CD4-positive, alpha-beta T cell treated with Interleukin-15 for 4 hours (primary cell): ENCODE measurements around the gene CLCN5.

ENCODE experiments used
- DNase-seq: peaks from one replicate; pipeline ENCODE4 v3.0.0-alpha.2; 2020; ENCODE audit warnings: low spot score

The CLCN5 gene

DNA sequence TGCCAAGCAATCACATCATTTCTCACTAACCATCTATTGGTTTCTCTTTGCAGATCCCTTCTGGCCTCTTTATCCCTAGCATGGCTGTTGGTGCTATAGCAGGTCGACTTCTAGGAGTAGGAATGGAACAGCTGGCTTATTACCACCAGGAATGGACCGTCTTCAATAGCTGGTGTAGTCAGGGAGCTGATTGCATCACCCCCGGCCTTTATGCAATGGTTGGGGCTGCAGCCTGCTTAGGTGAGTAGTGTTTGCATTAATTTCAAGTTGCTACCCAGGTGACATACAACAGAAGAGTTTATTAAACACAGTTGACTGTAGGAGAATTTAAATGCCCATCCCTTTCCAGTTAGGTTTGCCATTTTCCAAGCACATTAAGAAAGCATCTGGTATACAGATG lies 166.2 kb downstream of the CLCN5 start:
- DNase-seq, result no peak

DNA sequence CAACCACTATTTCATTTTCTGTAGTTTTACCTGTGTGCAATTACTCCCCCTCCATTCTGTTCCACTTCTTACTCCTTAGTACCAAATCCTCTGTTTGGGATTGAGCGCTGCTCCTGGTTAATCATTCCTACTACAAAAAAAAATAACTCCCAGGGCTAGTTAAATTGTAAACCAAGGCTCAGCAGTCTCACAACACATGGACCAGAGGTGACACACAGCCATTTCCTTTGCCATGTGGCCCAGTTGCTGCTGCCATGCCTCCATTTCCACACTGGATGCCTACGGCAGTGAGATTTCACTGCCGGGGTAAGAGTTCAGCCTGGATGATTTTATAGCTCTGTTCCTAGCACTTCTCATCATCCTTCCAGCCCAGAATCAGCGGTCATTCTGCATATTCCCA lies 171.2 kb downstream of the CLCN5 start:
- DNase-seq, result no peak

DNA sequence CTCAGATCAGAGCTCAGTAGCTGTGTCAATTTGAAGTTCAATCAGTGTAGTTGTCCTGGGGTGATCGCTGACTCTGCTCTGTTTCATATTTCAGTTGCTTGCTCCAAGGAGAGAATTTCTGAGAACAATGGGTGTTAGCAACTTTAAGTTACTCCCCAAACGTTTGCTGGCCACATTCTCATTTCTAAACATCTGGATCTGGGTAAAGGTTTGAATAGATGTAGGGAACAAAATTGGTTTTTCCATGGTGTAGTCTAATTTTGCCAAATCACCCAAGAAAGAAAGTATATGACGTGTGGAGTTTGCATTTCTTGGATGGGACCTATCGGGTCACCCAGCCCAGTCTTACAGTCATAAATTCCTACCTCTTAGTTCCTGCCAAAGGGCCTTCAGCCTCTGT lies 174.7 kb downstream of the CLCN5 start:
- no peak for DNase-seq

DNA sequence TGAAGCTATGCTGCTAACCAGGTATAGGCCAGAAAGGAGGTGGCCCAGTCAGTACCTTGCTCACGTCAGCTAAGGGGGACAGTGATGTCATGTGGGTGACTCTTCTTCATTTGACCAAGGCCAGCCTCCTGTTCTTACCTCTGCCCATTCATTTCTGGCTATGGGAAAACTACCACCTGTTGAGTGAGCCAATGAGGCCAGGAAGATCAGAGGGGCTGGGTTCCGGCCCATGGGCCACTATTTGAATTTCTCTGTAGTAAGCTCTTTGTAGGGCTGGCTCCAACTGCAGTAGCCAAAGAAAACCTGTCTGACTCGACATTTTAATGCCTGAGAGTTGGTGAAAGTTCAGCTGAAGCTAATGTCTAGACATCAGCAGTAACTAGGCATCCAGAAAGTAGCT lies 175.8 kb downstream of the CLCN5 start:
- no peak for DNase-seq

DNA sequence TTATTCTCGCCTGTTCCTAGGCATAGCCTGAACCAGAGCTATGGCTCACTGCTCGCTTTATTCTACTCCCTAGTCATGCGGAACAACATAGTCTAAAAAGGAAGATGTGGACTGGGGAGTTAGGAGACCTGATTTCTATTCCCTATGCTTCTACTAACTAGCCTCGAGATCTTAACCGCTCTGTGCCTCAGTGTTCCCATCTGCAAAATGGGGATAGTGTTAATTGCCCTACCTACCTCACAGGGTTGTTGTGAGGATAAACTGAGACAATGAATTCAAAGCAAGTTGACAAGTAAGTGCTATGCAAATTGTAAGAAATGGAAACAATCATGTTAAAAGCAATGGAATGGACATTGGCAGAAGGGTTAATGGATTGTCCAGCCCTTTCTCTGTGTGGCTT lies 176.4 kb downstream of the CLCN5 start:
- no peak for DNase-seq

DNA sequence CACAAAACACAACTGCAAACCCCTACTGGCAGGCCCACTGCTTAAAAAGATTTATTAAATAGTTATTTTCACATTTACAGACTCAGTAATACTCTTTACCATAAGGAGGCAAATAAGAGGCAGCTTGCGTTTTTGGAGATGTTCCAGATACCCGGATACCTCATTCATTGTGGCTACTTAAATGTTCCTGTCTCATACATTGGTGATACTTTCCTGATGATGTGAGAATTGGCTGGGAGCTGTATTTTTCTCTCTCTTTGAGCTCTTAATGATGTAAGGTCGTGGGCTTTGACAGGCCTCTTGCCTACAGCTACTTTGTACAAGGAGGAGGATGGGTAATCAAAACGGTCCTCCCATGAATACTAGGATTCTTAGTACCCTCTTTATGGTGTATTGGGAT lies 176.9 kb downstream of the CLCN5 start:
- DNase-seq, result no peak

GRCh38 chrX:50100188-50100587 lies 177.8 kb downstream of the CLCN5 start:
- DNase-seq, result no peak

DNA sequence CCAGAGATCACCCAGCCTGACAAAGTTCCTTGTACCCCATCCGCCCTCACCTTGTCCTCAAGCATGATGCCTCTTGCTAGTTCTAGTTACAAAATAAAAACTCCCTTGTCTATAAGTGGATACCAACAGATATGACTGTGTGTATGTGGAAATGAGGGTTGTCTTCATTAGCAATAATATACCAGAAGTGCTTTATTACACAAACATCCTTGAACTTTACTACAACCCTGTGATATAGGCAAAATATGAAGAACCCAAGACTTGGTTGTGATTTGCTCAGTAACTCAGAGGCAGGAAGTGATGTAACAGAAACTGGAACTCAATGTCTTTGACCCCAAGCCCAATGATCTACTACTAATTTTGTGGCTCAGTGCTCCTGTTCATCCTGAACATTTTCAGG lies 180.8 kb downstream of the CLCN5 start:
- DNase-seq, result no peak

DNA sequence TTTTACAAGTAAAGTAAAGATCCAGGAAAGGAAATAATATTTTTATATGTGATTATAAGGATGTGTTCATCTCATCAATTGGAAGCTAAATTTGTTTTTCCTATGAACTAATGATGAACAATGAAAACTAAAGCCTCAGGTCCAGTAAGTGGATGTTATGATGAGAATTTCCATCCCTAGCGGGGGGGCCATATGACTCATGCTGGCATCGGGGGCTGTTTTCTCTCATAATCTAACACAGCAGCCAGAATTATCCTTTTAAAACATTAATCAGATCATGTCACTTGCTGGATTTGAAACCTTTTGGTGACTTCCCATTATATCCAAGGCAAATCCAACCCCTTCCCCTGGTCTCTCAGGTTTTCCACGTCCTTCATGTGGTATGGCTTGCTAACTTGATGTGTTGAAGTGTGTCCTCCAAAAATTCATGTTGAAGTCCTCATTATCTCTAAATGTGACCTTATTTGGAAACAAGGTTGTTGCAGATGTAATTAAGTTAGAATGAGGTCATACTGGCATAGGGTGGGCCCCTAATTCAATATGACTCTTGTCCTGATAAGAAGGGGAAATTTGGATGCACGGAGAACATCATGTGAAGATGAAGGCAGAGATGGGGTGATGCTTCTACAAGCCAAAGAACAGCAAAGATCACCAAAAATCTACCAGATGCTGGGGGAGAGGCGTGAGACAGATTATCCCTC lies 181.6 kb downstream of the CLCN5 start:
- no peak for DNase-seq

- no peak for DNase-seq
Measured at GRCh38 chrX:50106051-50106675, 183.8 kb downstream of the CLCN5 start.

DNA sequence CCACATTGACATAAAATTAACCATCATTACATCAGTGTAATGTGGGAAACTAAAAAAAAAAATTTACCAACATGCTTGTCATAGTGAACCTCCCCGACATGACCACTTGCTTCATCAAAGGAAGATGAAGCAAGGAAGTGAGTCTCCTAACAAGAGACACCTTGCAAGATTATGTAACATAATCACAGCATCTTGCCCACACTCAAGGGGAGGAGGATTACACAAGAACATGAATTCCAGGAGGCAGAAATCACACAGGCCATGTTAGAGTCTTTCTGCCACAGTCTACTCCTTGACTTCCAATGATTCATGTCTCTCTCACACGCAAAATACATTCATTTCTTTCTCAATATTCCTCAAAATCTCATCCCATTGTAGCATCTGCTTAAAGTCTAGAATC lies 185.1 kb downstream of the CLCN5 start:
- no peak for DNase-seq

- DNase-seq, result no peak
Measured at GRCh38 chrX:50108264-50108663, 185.9 kb downstream of the CLCN5 start.

GRCh38 chrX:50111742-50112141 lies 189.3 kb downstream of the CLCN5 start:
- DNase-seq, result no peak

GRCh38 chrX:50114113-50114512 lies 191.7 kb downstream of the CLCN5 start:
- no peak for DNase-seq

- no peak for DNase-seq
Measured at GRCh38 chrX:50115973-50116372, 193.6 kb downstream of the CLCN5 start.

- no peak for DNase-seq
Measured at GRCh38 chrX:50117476-50117875, 195.1 kb downstream of the CLCN5 start.

GRCh38 chrX:50125480-50125879 lies 203.1 kb downstream of the CLCN5 start:
- no peak for DNase-seq

DNA sequence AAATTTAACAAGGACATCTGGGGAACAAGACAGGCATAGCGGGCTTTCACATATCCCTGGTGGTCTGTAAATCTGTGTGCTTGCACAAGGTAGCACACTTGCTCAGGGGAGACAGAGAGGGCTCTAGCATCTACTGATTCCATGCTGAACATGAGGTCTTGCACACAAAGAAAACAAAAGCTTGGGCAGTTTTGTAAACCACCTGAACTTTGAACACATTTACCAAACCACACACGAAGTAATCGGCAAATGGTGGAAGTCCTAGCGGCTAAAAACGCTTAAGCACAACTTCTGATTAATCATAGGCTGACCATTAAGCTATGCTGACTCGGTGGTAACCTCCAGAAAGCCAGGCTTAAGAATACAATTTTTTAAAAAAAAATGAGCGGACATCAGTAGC lies 225.6 kb downstream of the CLCN5 start:
- no peak for DNase-seq
